ENCODE results near the gene ADAM15. TPM values are rescaled to one million over a fixed set of nuclear protein-coding genes. Genes with fewer than 3 reads are reported as not detected.

ADAM15 gene
- total and polyA plus RNA-seq, 2 of the 8 experiments (the other 6 are each of a cell fraction or from before 2014, with no cell fraction given), result 32.9 to 37.6 TPM

GRCh38 chr1:155014709-155015508 lies 36.2 kb upstream of the ADAM15 start:
- Histone ChIP-seq H3K9ac (replicated peaks in 1 of 4; ENCODE audit: extremely low read depth in 1 of 4, low read depth in 3 of 4, low read length in 3 of 4) (no peak overlapping the region), H3K36me3 (ENCODE audit: control insufficient read depth in 2 of 4, insufficient read depth in 4 of 4, low read length in 3 of 4) (peaks cover 0 to 29% (median 13%) of the 10 kb centered on the region in 4 experiments; a peak in 4 of 8 replicates), H3K4ac (replicated peaks; ENCODE audit: insufficient read length, low read depth, low read length) (no peak overlapping the region), H2BK12ac (ENCODE audit: low read depth, low read length) (no peak overlapping the region), H2BK120ac (replicated peaks; ENCODE audit: low read depth, low read length) (no peak overlapping the region), H3K4me2 (ENCODE audit: insufficient read depth in 1 of 2, low read depth in 2 of 2, low read length in 2 of 2) (no peak overlapping the region), H3K27ac (ENCODE audit: low read depth, low read length) (no peak overlapping the region), H3K14ac (ENCODE audit: insufficient read length) (no peak overlapping the region), H4K20me1 (replicated peaks in 1 of 2; ENCODE audit: control insufficient read depth in 1 of 2, insufficient read depth in 2 of 2, low read length in 2 of 2) (no peaks in the 10 kb centered on the region), H2BK15ac (ENCODE audit: low read length) (no peak overlapping the region), H2AK5ac (ENCODE audit: low read depth, low read length) (no peak overlapping the region), H4K91ac (replicated peaks; ENCODE audit: insufficient read length, low read length) (no peak overlapping the region), H3K23ac (ENCODE audit: insufficient read length) (no peak overlapping the region), H4K8ac (ENCODE audit: extremely low read depth, insufficient read depth, low read length) (no peak overlapping the region), H3K56ac (replicated peaks; ENCODE audit: insufficient read length, low read depth, low read length) (no peak overlapping the region), H3K23me2 (ENCODE audit: low read depth, low read length) (no peaks in the 10 kb centered on the region), H3K27me3 (replicated peaks in 1 of 4; ENCODE audit: control insufficient read depth in 3 of 4, extremely low read depth in 1 of 4, insufficient read depth in 3 of 4, low read length in 3 of 4) (0 out of 7 replicates have a peak, but pooled peaks cover 0 to under 1% (median 0%) of the 10 kb centered on the region in 4 experiments), H3K4me3 (ENCODE audit: extremely low read depth in 1 of 4, insufficient read depth in 2 of 4, low read depth in 3 of 4, low read length in 4 of 4) (no peak overlapping the region), H2BK20ac (ENCODE audit: low read length) (no peak overlapping the region), H3K4me1 (replicated peaks in 1 of 4; ENCODE audit: control insufficient read depth in 3 of 4, insufficient read depth in 4 of 4, low read length in 3 of 4) (peaks cover 8 to 36% (median 31%) of the 10 kb centered on the region in 4 experiments), H3K18ac (ENCODE audit: extremely low read depth, low read length) (no peak overlapping the region), H3K9me3 (ENCODE audit: insufficient read depth in 2 of 2, low read depth in 1 of 2, low read length in 1 of 2) (no peaks in the 10 kb centered on the region), H2AFZ (ENCODE audit: low read length) (no peak overlapping the region), H3K79me1 (ENCODE audit: low read depth, low read length) (peaks cover 3% of the 10 kb centered on the region; the same call in 1 of the 2 replicates), H2BK5ac (ENCODE audit: low read depth, low read length) (no peak overlapping the region), H3K79me2 (ENCODE audit: control insufficient read depth in 1 of 2, insufficient read depth in 2 of 2, low read length in 2 of 2) (peaks cover 0 to 12% of the 10 kb centered on the region in 2 experiments; a peak in 2 of 4 replicates), H4K5ac (ENCODE audit: insufficient read length, low read depth, low read length) (no peak overlapping the region)
- FAIRE-seq, result no peak
- ChIA-PET CTCF (ENCODE audit: partially characterized antibody) (interaction anchor here (1.0 to 18.6 kb wide), 11 partner anchors 9 to 76 kb away, joined by 3 to 354 read pairs (median 9); partner anchors contain the start of genes ADAM15, DCST1, DCST2 and EFNA4), POLR2A (ENCODE audit: partially characterized antibody) (interaction anchor here (0.7 to 14.8 kb wide), 9 partner anchors 8 to 153 kb away, joined by 3 to 128 read pairs (median 3); partner anchors contain the start of genes ADAM15, CKS1B, LENEP and SHC1)
- DNase-seq (ENCODE audit: low read depth in 1 of 2, low spot score in 2 of 2), result no peak
- WGBS, 2 experiments (ENCODE audit: extremely low coverage in 1 of 2, insufficient coverage in 1 of 2, insufficient read length in 1 of 2, insufficient replicate concordance in 2 of 2, low coverage in 1 of 2, low lambda C conversion rate in 2 of 2, missing lambda C conversion rate in 1 of 2), result 95% methylated on average over 29 of the region's 31 CpGs; no CpG with 5 or more reads in 1 of the 2 experiments
- TF ChIP-seq EGR1 (IDR thresholded peaks at IDR 0.05; ENCODE audit: borderline replicate concordance, low read depth, low read length) (no peak), TBP (IDR thresholded peaks at IDR 0.05; ENCODE audit: low read depth, low read length) (no peak), TCF12 (IDR thresholded peaks at IDR 0.05; ENCODE audit: low read depth, low read length) (no peak), SRF (IDR thresholded peaks at IDR 0.05; ENCODE audit: low read depth, low read length) (no peak), JUN (IDR thresholded peaks at IDR 0.05; ENCODE audit: low read depth, low read length) (no peak), JUND (IDR thresholded peaks at IDR 0.05; ENCODE audit: low read length) (no peak), BCL11A (IDR thresholded peaks at IDR 0.05; ENCODE audit: low read depth in 2 of 2, low read length in 2 of 2) (no peak), RBBP5 (IDR thresholded peaks at IDR 0.05; ENCODE audit: borderline replicate concordance, low read depth, low read length) (no peak), EP300 (IDR thresholded peaks at IDR 0.05; ENCODE audit: borderline replicate concordance in 1 of 2, low read depth in 2 of 2, low read length in 2 of 2) (no peak), MAFK (IDR thresholded peaks at IDR 0.05; ENCODE audit: low read depth, low read length) (no peak), POU5F1 (IDR thresholded peaks at IDR 0.05; ENCODE audit: low read depth, low read length) (no peak), FOSL1 (IDR thresholded peaks at IDR 0.05; ENCODE audit: insufficient read depth, low read depth, low read length) (no peak), SP4 (IDR thresholded peaks at IDR 0.05; ENCODE audit: low read length) (no peak)

Data from H1 (cell line).